Measurements from ENCODE around the gene RBSN.

Gene RBSN

GRCh38 chr3:15096046-15096445 is 2.9 kb downstream of the RBSN start:
- in situ Hi-C loops (cut with HindIII; ENCODE audit: low pct_ligation_motif_present, low sequenced_read_pairs): no loop called here
- Histone ChIP-seq H3K27me3 (replicated peaks) (no peaks in the 10 kb centered on the region), H3K4me3 (ENCODE audit: low read depth, low read length) (no peak overlapping the region), H3K36me3 (replicated peaks) (peaks cover 19% of the 10 kb centered on the region), H3K27ac (no peak overlapping the region)
- DNase-seq: no peak
- no peak for TF ChIP-seq CTCF (IDR thresholded peaks at IDR 0.05; ENCODE audit: low read depth, low read length, missing control alignments)

GRCh38 chr3:15094187-15094875 is 4.6 kb downstream of the RBSN start:
- no peak overlapping the region for H3K4me3 ChIP-seq (ENCODE audit: low read depth, low read length)
- no peak for DNase-seq
- H3K27me3 ChIP-seq (replicated peaks): no peaks in the 10 kb centered on the region
- H3K36me3 ChIP-seq (replicated peaks): peaks cover 27% of the 10 kb centered on the region
- no peak for TF ChIP-seq CTCF (IDR thresholded peaks at IDR 0.05; ENCODE audit: low read depth, low read length, missing control alignments)
- in situ Hi-C loops (cut with HindIII; ENCODE audit: low pct_ligation_motif_present, low sequenced_read_pairs): no loop called here
- no peak overlapping the region for H3K27ac ChIP-seq

GRCh38 chr3:15092686-15093085 is 6.3 kb downstream of the RBSN start:
- peaks cover 32% of the 10 kb centered on the region for H3K36me3 ChIP-seq (replicated peaks)
- no peak for DNase-seq
- H3K27me3 ChIP-seq (replicated peaks): no peaks in the 10 kb centered on the region
- H3K27ac ChIP-seq: no peak overlapping the region
- no peak for TF ChIP-seq CTCF (IDR thresholded peaks at IDR 0.05; ENCODE audit: low read depth, low read length, missing control alignments)
- no peak overlapping the region for H3K4me3 ChIP-seq (ENCODE audit: low read depth, low read length)
- in situ Hi-C loops (cut with HindIII; ENCODE audit: low pct_ligation_motif_present, low sequenced_read_pairs): no loop called here

- DNase-seq: no peak
- Histone ChIP-seq H3K27me3 (replicated peaks) (no peaks in the 10 kb centered on the region), H3K4me3 (ENCODE audit: low read depth, low read length) (no peak overlapping the region), H3K27ac (no peak overlapping the region), H3K36me3 (replicated peaks) (peaks cover 32% of the 10 kb centered on the region)
- TF ChIP-seq CTCF (IDR thresholded peaks at IDR 0.05; ENCODE audit: low read depth, low read length, missing control alignments): no peak
- in situ Hi-C loops (cut with HindIII; ENCODE audit: low pct_ligation_motif_present, low sequenced_read_pairs): no loop called here
Measured at GRCh38 chr3:15091575-15091974, 7.4 kb downstream of the RBSN start.

GRCh38 chr3:15089201-15089600 is 9.7 kb downstream of the RBSN start:
- H3K27ac ChIP-seq: no peak overlapping the region
- H3K4me3 ChIP-seq (ENCODE audit: low read depth, low read length): no peak overlapping the region
- H3K36me3 ChIP-seq (replicated peaks): peaks cover 39% of the 10 kb centered on the region
- no peak for TF ChIP-seq CTCF (IDR thresholded peaks at IDR 0.05; ENCODE audit: low read depth, low read length, missing control alignments)
- no peak for DNase-seq
- no peaks in the 10 kb centered on the region for H3K27me3 ChIP-seq (replicated peaks)
- in situ Hi-C loops (cut with HindIII; ENCODE audit: low pct_ligation_motif_present, low sequenced_read_pairs): no loop called here

- no peak overlapping the region for H3K4me3 ChIP-seq (ENCODE audit: low read depth, low read length)
Measured at GRCh38 chr3:15086699-15087098, 12.2 kb downstream of the RBSN start.

More at GRCh38 chr3:15086699-15087098, 12.2 kb downstream of the RBSN start:
- Histone ChIP-seq H3K36me3 (replicated peaks) (peaks cover 55% of the 10 kb centered on the region), H3K27me3 (replicated peaks) (no peaks in the 10 kb centered on the region), H3K27ac (no peak overlapping the region)
- no peak for DNase-seq
- in situ Hi-C loops (cut with HindIII; ENCODE audit: low pct_ligation_motif_present, low sequenced_read_pairs): no loop called here
- no peak for TF ChIP-seq CTCF (IDR thresholded peaks at IDR 0.05; ENCODE audit: low read depth, low read length, missing control alignments)

Data from brain microvascular endothelial cell (primary cell).